Mesenchymal stem cell (in vitro differentiated cells and primary cell): Measurements from ENCODE around the gene FAM193B.
A peak's percentile ranks its signal among the peaks of the same experiment; 100 is the strongest.

ENCODE experiments used
- DNase-seq: peaks from one replicate; pipeline ENCODE4 v3.0.0-alpha.2; 2013
- H2AFZ ChIP-seq: one replicate; pipeline ENCODE4 v1.6.1; 2013; ENCODE audit warnings: low read depth, mild to moderate bottlenecking, control low read depth, inconsistent platforms, low read length, moderate library complexity
- H2AK5ac ChIP-seq: 2 replicates; pipeline ENCODE4 v1.6.1; 2013; ENCODE audit warnings: low read length, moderate library complexity, mild to moderate bottlenecking, inconsistent platforms; ENCODE audit not compliant: severe bottlenecking
- H2BK120ac ChIP-seq: one replicate; pipeline ENCODE4 v1.6.1; 2013; ENCODE audit warnings: low read depth, mild to moderate bottlenecking, inconsistent platforms, low read length, moderate library complexity
- H2BK12ac ChIP-seq, 2 experiments: one replicate each; pipeline ENCODE4 v1.6.1; 2013; ENCODE audit warnings: inconsistent platforms in 2 of 2, low read length in 2 of 2, mild to moderate bottlenecking in 2 of 2, moderate library complexity in 2 of 2, control low read depth in 1 of 2
- H2BK15ac ChIP-seq: one replicate; pipeline ENCODE4 v1.6.1; 2013; ENCODE audit warnings: mild to moderate bottlenecking, low read depth, inconsistent platforms; ENCODE audit not compliant: poor library complexity, severe bottlenecking
- H2BK5ac ChIP-seq: 2 replicates; pipeline ENCODE4 v1.6.1; 2013; ENCODE audit warnings: low read depth, mild to moderate bottlenecking, low read length, control low read depth, inconsistent platforms; ENCODE audit not compliant: poor library complexity, severe bottlenecking
- H3K14ac ChIP-seq, 2 experiments: one replicate each; pipeline ENCODE4 v1.6.1; 2013; ENCODE audit warnings: inconsistent platforms in 2 of 2, low read length in 2 of 2, control low read depth in 1 of 2, mild to moderate bottlenecking in 1 of 2, moderate library complexity in 1 of 2
- H3K18ac ChIP-seq, 2 experiments: one replicate each; pipeline ENCODE4 v1.6.1; 2013; ENCODE audit warnings: inconsistent platforms in 2 of 2, low read length in 2 of 2, control low read depth in 1 of 2, low read depth in 1 of 2, mild to moderate bottlenecking in 1 of 2
- H3K23ac ChIP-seq, 2 experiments: one replicate each; pipeline ENCODE4 v1.6.1; 2013; ENCODE audit warnings: inconsistent platforms in 2 of 2, low read length in 2 of 2, mild to moderate bottlenecking in 2 of 2, moderate library complexity in 2 of 2, control low read depth in 1 of 2
- H3K27ac ChIP-seq: 2 replicates; pipeline ENCODE4 v1.5.1; 2013; ENCODE audit warnings: mild to moderate bottlenecking, moderate library complexity, low read length, control low read depth, inconsistent platforms; ENCODE audit not compliant: poor library complexity, severe bottlenecking
- H3K27me3 ChIP-seq, 2 experiments: 2 replicates each; pipeline versions ENCODE4 v1.6.1 to v1.7.0; 2013; ENCODE audit warnings: low read length in 2 of 2, mild to moderate bottlenecking in 2 of 2, moderate library complexity in 2 of 2, control low read depth in 1 of 2, inconsistent platforms in 1 of 2; ENCODE audit not compliant: control insufficient read depth in 1 of 2, insufficient read depth in 1 of 2
- H3K36me3 ChIP-seq, 2 experiments: 2 replicates each; pipeline versions ENCODE4 v1.6.1 to v1.7.0; 2013; ENCODE audit warnings: low read length in 2 of 2, control low read depth in 1 of 2, inconsistent platforms in 1 of 2, low read depth in 1 of 2, mild to moderate bottlenecking in 1 of 2; ENCODE audit not compliant: insufficient read depth in 2 of 2, control insufficient read depth in 1 of 2
- H3K4ac ChIP-seq, 2 experiments: one replicate each; pipeline ENCODE4 v1.6.1; 2013; ENCODE audit warnings: inconsistent platforms in 2 of 2, low read length in 2 of 2, mild to moderate bottlenecking in 2 of 2, moderate library complexity in 2 of 2, control low read depth in 1 of 2, low read depth in 1 of 2
- H3K4me1 ChIP-seq: 2 replicates; pipeline ENCODE4 v1.6.1; 2013; ENCODE audit warnings: low read depth, low read length, control low read depth; ENCODE audit not compliant: control insufficient read depth, insufficient read depth
- H3K4me2 ChIP-seq: 2 replicates; pipeline ENCODE4 v1.6.1; 2013; ENCODE audit warnings: low read length, mild to moderate bottlenecking, inconsistent platforms; ENCODE audit not compliant: poor library complexity, severe bottlenecking
- H3K4me3 ChIP-seq, 2 experiments: 2 replicates each; pipeline versions ENCODE4 v1.5.1 to v1.7.0; 2013; ENCODE audit warnings: low read length in 2 of 2, mild to moderate bottlenecking in 2 of 2, control low read depth in 1 of 2, low read depth in 1 of 2; ENCODE audit not compliant: insufficient read depth in 1 of 2
- H3K79me1 ChIP-seq: replicated peaks from 2 replicates; pipeline ENCODE4 v1.6.1; 2013; ENCODE audit warnings: mild to moderate bottlenecking, control low read depth, low read length, inconsistent platforms; ENCODE audit not compliant: poor library complexity, severe bottlenecking
- H3K9ac ChIP-seq: 2 replicates; pipeline ENCODE4 v1.7.0; 2013; ENCODE audit warnings: mild to moderate bottlenecking, low read length, moderate library complexity
- H3K9me3 ChIP-seq: 2 replicates; pipeline ENCODE4 v1.7.0; 2013; ENCODE audit warnings: mild to moderate bottlenecking, low read length; ENCODE audit not compliant: control insufficient read depth
- H4K8ac ChIP-seq: one replicate; pipeline ENCODE4 v1.6.1; 2013; ENCODE audit warnings: inconsistent platforms, mild to moderate bottlenecking, low read length, moderate library complexity
- H4K91ac ChIP-seq: one replicate; pipeline ENCODE4 v1.6.1; 2013; ENCODE audit warnings: mild to moderate bottlenecking, low read length, inconsistent platforms
- WGBS: methylation state at CpG from one replicate; pipeline ENCODE4 v1.1.7; 2013; ENCODE audit warnings: mixed read lengths; 5-methylcytosine and 5-hydroxymethylcytosine counted together

FAM193B gene

GRCh38 chr5:177474846-177475562 lies 79.4 kb downstream of the FAM193B start:
- H3K23ac ChIP-seq = no peak overlapping the region
- peak overlapping the region; percentile 75 for H2BK15ac ChIP-seq
- no peak overlapping the region for H3K9ac ChIP-seq
- H3K9me3 ChIP-seq = no peaks in the 10 kb centered on the region
- H3K36me3 ChIP-seq = peaks cover 7 to 31% of the 10 kb centered on the region in 2 experiments
- peaks cover 62% of the 10 kb centered on the region for H3K4me1 ChIP-seq
- H3K4ac ChIP-seq = no peak overlapping the region
- H2BK5ac ChIP-seq = no peak overlapping the region
- H3K4me2 ChIP-seq = no peak overlapping the region
- no peak overlapping the region for H2AFZ ChIP-seq
- H4K91ac ChIP-seq = no peak overlapping the region
- no peak overlapping the region for H4K8ac ChIP-seq
- WGBS = 83% methylated on average over 3 of the region's 4 CpGs
- no peak overlapping the region for H3K14ac ChIP-seq
- H2BK12ac ChIP-seq = peak overlapping the region in 1 of 2 experiments; percentile 3
- no peak overlapping the region for H3K27ac ChIP-seq
- no peak overlapping the region for H3K4me3 ChIP-seq
- no peak overlapping the region for H3K18ac ChIP-seq
- DNase-seq = peak; percentile 38
- H3K79me1 ChIP-seq = no peaks in the 10 kb centered on the region
- H2BK120ac ChIP-seq = no peak overlapping the region
- H3K27me3 ChIP-seq = no peaks in the 10 kb centered on the region
- H2AK5ac ChIP-seq = no peak overlapping the region

GRCh38 chr5:177474002-177474476 lies 80.3 kb downstream of the FAM193B start:
- H3K23ac ChIP-seq = no peak overlapping the region
- H2AK5ac ChIP-seq = peak overlapping the region; percentile 79
- H3K4me3 ChIP-seq = no peak overlapping the region
- peak overlapping the region; percentile 55 to 91 for H2BK12ac ChIP-seq
- H3K27me3 ChIP-seq = no peaks in the 10 kb centered on the region
- H2BK5ac ChIP-seq = no peak overlapping the region
- H3K9ac ChIP-seq = peak overlapping the region; percentile 30
- H4K8ac ChIP-seq = peak overlapping the region; percentile 52
- H2BK15ac ChIP-seq = peak overlapping the region; percentile 26
- no peak overlapping the region for H3K4me2 ChIP-seq
- peak overlapping the region; percentile 27 for H4K91ac ChIP-seq
- peaks cover 62% of the 10 kb centered on the region for H3K4me1 ChIP-seq
- H2BK120ac ChIP-seq = peak overlapping the region; percentile 74
- peak overlapping the region; percentile 33 for H3K27ac ChIP-seq
- no peaks in the 10 kb centered on the region for H3K9me3 ChIP-seq
- peak overlapping the region; percentile 14 for H2AFZ ChIP-seq
- 42% methylated on average over 7 of the region's 7 CpGs for WGBS
- peaks cover 7 to 32% of the 10 kb centered on the region in 2 experiments for H3K36me3 ChIP-seq
- H3K79me1 ChIP-seq = no peaks in the 10 kb centered on the region
- peak; percentile 43 for DNase-seq
- peak overlapping the region in 1 of 2 experiments; percentile 23 for H3K18ac ChIP-seq
- peak overlapping the region in 1 of 2 experiments; percentile 35 for H3K14ac ChIP-seq
- H3K4ac ChIP-seq = peak overlapping the region; percentile 33 to 35

- Histone ChIP-seq H3K9me3 (no peaks in the 10 kb centered on the region), H2BK120ac (peak within 1 kb of the TSS; percentile 87), H2BK12ac (peak within 1 kb of the TSS; percentile 55 to 91), H2BK15ac (peak within 1 kb of the TSS; percentile 41), H2AK5ac (peak within 1 kb of the TSS; percentile 79), H3K36me3 (peaks cover 9 to 36% of the 10 kb centered on the region in 2 experiments), H3K14ac (peak within 1 kb of the TSS in 1 of 2 experiments; percentile 97), H3K4me1 (peaks cover 63% of the 10 kb centered on the region), H2AFZ (peak within 1 kb of the TSS; percentile 14), H3K27me3 (no peaks in the 10 kb centered on the region), H4K91ac (peak within 1 kb of the TSS; percentile 79), H2BK5ac (peak within 1 kb of the TSS; percentile 49), H3K4ac (peak within 1 kb of the TSS; percentile 51 to 94), H3K23ac (peak within 1 kb of the TSS in 1 of 2 experiments; percentile 99), H4K8ac (peak within 1 kb of the TSS; percentile 69), H3K18ac (peak within 1 kb of the TSS; percentile 77 to 97), H3K79me1 (no peaks in the 10 kb centered on the region), H3K4me3 (peak within 1 kb of the TSS; percentile 90 to 92), H3K27ac (peak within 1 kb of the TSS; percentile 75), H3K9ac (peak within 1 kb of the TSS; percentile 92), H3K4me2 (peak within 1 kb of the TSS; percentile 84)
- under 1% methylated on average over 15 of the region's 69 CpGs for WGBS
- DNase-seq = peak; percentile 54
These were observed 80.8 kb downstream of the FAM193B start, which contains the start of gene DBN1 for GRCh38 chr5:177473443-177474001. DBN1 (minus strand) TSS chr5:177473634; CDS start chr5:177473521, 113 bp downstream.
